RWPE2 (cell line): ENCODE measurements around the gene ZRANB2.
A peak's percentile ranks its signal among the peaks of the same experiment; 100 is the strongest.

Experiments used
- ATAC-seq: fragments of 200-7000 bp; cut with Tn5 transposase; 3 replicates; pipeline ENCODE4 v1.9.1; 2021; ENCODE audit warnings: low read depth
- DNase-seq: peaks from one replicate; pipeline ENCODE4 v3.0.0-alpha.2; 2020; ENCODE audit warnings: low spot score
- H3K27ac ChIP-seq: fragments of 450-650 bp; 2 replicates; pipeline ENCODE4 v1.5.1; 2017; ENCODE audit warnings: mild to moderate bottlenecking; ENCODE audit not compliant: poor library complexity, severe bottlenecking
- H3K27me3 ChIP-seq: fragments of 250-450 bp; sonication (Bioruptor Pico); 2 replicates; pipeline ENCODE4 v1.5.1; 2021; ENCODE audit warnings: mild to moderate bottlenecking, moderate library complexity; ENCODE audit not compliant: insufficient read depth, poor library complexity, severe bottlenecking
- H3K36me3 ChIP-seq: fragments of 250-450 bp; sonication (Bioruptor Pico); 2 replicates; pipeline ENCODE4 v1.5.1; 2020; ENCODE audit warnings: low read depth, mild to moderate bottlenecking, moderate library complexity
- H3K4me1 ChIP-seq: fragments of 250-450 bp; sonication (Bioruptor Pico); 2 replicates; pipeline ENCODE4 v1.5.1; 2021; ENCODE audit warnings: mild to moderate bottlenecking, moderate library complexity; ENCODE audit not compliant: insufficient read depth, poor library complexity, severe bottlenecking
- H3K4me3 ChIP-seq: fragments of 250-450 bp; sonication (Bioruptor Pico); 2 replicates; pipeline ENCODE4 v1.5.1; 2021; ENCODE audit warnings: mild to moderate bottlenecking, moderate library complexity; ENCODE audit not compliant: severe bottlenecking
- H3K9me3 ChIP-seq: fragments of 250-450 bp; sonication (Bioruptor Pico); 2 replicates; pipeline ENCODE4 v1.5.1; 2021; ENCODE audit warnings: mild to moderate bottlenecking, moderate library complexity; ENCODE audit not compliant: severe bottlenecking
- CTCF ChIP-seq: fragments of 450-650 bp; IDR thresholded peaks from one replicate; pipeline ENCODE4 v1.5.1; 2017; ENCODE audit warnings: mild to moderate bottlenecking, moderate library complexity; ENCODE audit not compliant: poor library complexity, severe bottlenecking

The ZRANB2 gene

GRCh38 chr1:71080739-71081696 is at the start of gene ZRANB2:
TSS of gene ZRANB2 (minus strand) at chr1:71081035. CDS start at chr1:71080995, 40 bp downstream.
- no peaks in the 10 kb centered on the region for H3K27me3 ChIP-seq
- H3K4me1 ChIP-seq, result peaks cover 5% of the 10 kb centered on the region
- H3K4me3 ChIP-seq, result peak within 1 kb of the TSS; percentile 78
- peaks cover 32% of the 10 kb centered on the region for H3K36me3 ChIP-seq
- ATAC-seq, result peak; percentile 96
- peak within 1 kb of the TSS; percentile 63 for H3K27ac ChIP-seq
- TF ChIP-seq CTCF, result peak; percentile 90
- DNase-seq, result peak; percentile 92
- no peaks in the 10 kb centered on the region for H3K9me3 ChIP-seq

- Histone ChIP-seq H3K9me3 (no peaks in the 10 kb centered on the region), H3K4me3 (no peak overlapping the region), H3K36me3 (no peaks in the 10 kb centered on the region), H3K4me1 (no peaks in the 10 kb centered on the region), H3K27me3 (no peaks in the 10 kb centered on the region), H3K27ac (no peak overlapping the region)
- ATAC-seq (no peak), DNase-seq (no peak)
- no peak for TF ChIP-seq CTCF
Observed at GRCh38 chr1:71128060-71128459, 47.2 kb upstream of the ZRANB2 start.

GRCh38 chr1:71118086-71118485 is 37.3 kb upstream of the ZRANB2 start:
- H3K36me3 ChIP-seq, result no peaks in the 10 kb centered on the region
- H3K27ac ChIP-seq, result no peak overlapping the region
- ATAC-seq (no peak), DNase-seq (no peak)
- no peaks in the 10 kb centered on the region for H3K27me3 ChIP-seq
- no peak for TF ChIP-seq CTCF
- H3K4me1 ChIP-seq, result no peaks in the 10 kb centered on the region
- no peak overlapping the region for H3K4me3 ChIP-seq
- no peaks in the 10 kb centered on the region for H3K9me3 ChIP-seq

GRCh38 chr1:71116729-71117128 is 35.9 kb upstream of the ZRANB2 start:
- no peak overlapping the region for H3K4me3 ChIP-seq
- no peak for TF ChIP-seq CTCF
- no peaks in the 10 kb centered on the region for H3K9me3 ChIP-seq
- no peaks in the 10 kb centered on the region for H3K27me3 ChIP-seq
- ATAC-seq, result no peak
- H3K4me1 ChIP-seq, result no peaks in the 10 kb centered on the region
- no peak for DNase-seq
- no peak overlapping the region for H3K27ac ChIP-seq
- H3K36me3 ChIP-seq, result no peaks in the 10 kb centered on the region

- DNase-seq (no peak), ATAC-seq (no peak)
- Histone ChIP-seq H3K27ac (no peak overlapping the region), H3K4me1 (no peaks in the 10 kb centered on the region), H3K36me3 (no peaks in the 10 kb centered on the region), H3K9me3 (no peaks in the 10 kb centered on the region), H3K27me3 (no peaks in the 10 kb centered on the region), H3K4me3 (no peak overlapping the region)
- no peak for TF ChIP-seq CTCF
Observed at GRCh38 chr1:71106658-71107322, 26.0 kb upstream of the ZRANB2 start.
